Measurements from ENCODE around the gene ARHGAP31. TPM values are rescaled to one million over a fixed set of nuclear protein-coding genes. Genes with fewer than 3 reads are reported as not detected.
"Not testable (repeated sequence)": the region's sequence is repeated elsewhere in the genome, so short reads cannot be mapped to it uniquely, and the experiment has no call there.

Gene ARHGAP31
- total RNA-seq, 1 donor from 2014 or later = 114 TPM

GRCh38 chr3:119330858-119331257 lies 36.7 kb downstream of the ARHGAP31 start:
- no peaks in the 10 kb centered on the region for H3K9me3 Mint-ChIP-seq (ENCODE audit: unreplicated experiment)
- no peak overlapping the region for H3K4me3 Mint-ChIP-seq (ENCODE audit: unreplicated experiment)
- no peak for TF ChIP-seq CTCF (IDR thresholded peaks at IDR 0.05; ENCODE audit: unreplicated experiment)
- peaks cover 42% of the 10 kb centered on the region for H3K36me3 Mint-ChIP-seq (ENCODE audit: low read depth, unreplicated experiment)
- H3K27me3 Mint-ChIP-seq (ENCODE audit: unreplicated experiment) = peaks cover 2% of the 10 kb centered on the region
- DNase-seq (ENCODE audit: low spot score) = no peak
- H3K27ac Mint-ChIP-seq (ENCODE audit: unreplicated experiment) = peak overlapping the region; percentile 7
- peaks cover 67% of the 10 kb centered on the region for H3K4me1 Mint-ChIP-seq (ENCODE audit: unreplicated experiment)

GRCh38 chr3:119331661-119332060 lies 37.5 kb downstream of the ARHGAP31 start:
- Mint-ChIP-seq H3K4me3 (ENCODE audit: unreplicated experiment) (no peak overlapping the region), H3K27ac (ENCODE audit: unreplicated experiment) (no peak overlapping the region), H3K36me3 (ENCODE audit: low read depth, unreplicated experiment) (peaks cover 38% of the 10 kb centered on the region), H3K4me1 (ENCODE audit: unreplicated experiment) (peaks cover 61% of the 10 kb centered on the region), H3K27me3 (ENCODE audit: unreplicated experiment) (peaks cover 2% of the 10 kb centered on the region), H3K9me3 (ENCODE audit: unreplicated experiment) (no peaks in the 10 kb centered on the region)
- no peak for DNase-seq (ENCODE audit: low spot score)
- TF ChIP-seq CTCF (IDR thresholded peaks at IDR 0.05; ENCODE audit: unreplicated experiment) = no peak

GRCh38 chr3:119333773-119334509 lies 39.8 kb downstream of the ARHGAP31 start:
- peaks cover 50% of the 10 kb centered on the region for H3K4me1 Mint-ChIP-seq (ENCODE audit: unreplicated experiment)
- no peak for DNase-seq (ENCODE audit: low spot score)
- peaks cover 2% of the 10 kb centered on the region for H3K27me3 Mint-ChIP-seq (ENCODE audit: unreplicated experiment)
- H3K4me3 Mint-ChIP-seq (ENCODE audit: unreplicated experiment) = no peak overlapping the region
- no peak overlapping the region for H3K27ac Mint-ChIP-seq (ENCODE audit: unreplicated experiment)
- TF ChIP-seq CTCF (IDR thresholded peaks at IDR 0.05; ENCODE audit: unreplicated experiment) = no peak
- no peaks in the 10 kb centered on the region for H3K9me3 Mint-ChIP-seq (ENCODE audit: unreplicated experiment)
- peaks cover 46% of the 10 kb centered on the region for H3K36me3 Mint-ChIP-seq (ENCODE audit: low read depth, unreplicated experiment)

GRCh38 chr3:119336823-119337222 lies 42.6 kb downstream of the ARHGAP31 start:
- peaks cover 2% of the 10 kb centered on the region for H3K27me3 Mint-ChIP-seq (ENCODE audit: unreplicated experiment)

GRCh38 chr3:119337407-119337806 lies 43.2 kb downstream of the ARHGAP31 start:
- H3K4me3 Mint-ChIP-seq (ENCODE audit: unreplicated experiment); H3K9me3 Mint-ChIP-seq (ENCODE audit: unreplicated experiment): not testable (repeated sequence)
- peaks cover 39% of the 10 kb centered on the region for H3K36me3 Mint-ChIP-seq (ENCODE audit: low read depth, unreplicated experiment)

More at GRCh38 chr3:119336823-119337222, 42.6 kb downstream of the ARHGAP31 start:
- no peak for DNase-seq (ENCODE audit: low spot score)
- Mint-ChIP-seq H3K4me1 (ENCODE audit: unreplicated experiment) (peaks cover 43% of the 10 kb centered on the region), H3K27ac (ENCODE audit: unreplicated experiment) (no peak overlapping the region), H3K36me3 (ENCODE audit: low read depth, unreplicated experiment) (peaks cover 40% of the 10 kb centered on the region), H3K9me3 (ENCODE audit: unreplicated experiment) (no peaks in the 10 kb centered on the region), H3K4me3 (ENCODE audit: unreplicated experiment) (peak overlapping the region; percentile 19)
- TF ChIP-seq CTCF (IDR thresholded peaks at IDR 0.05; ENCODE audit: unreplicated experiment) = no peak

More at GRCh38 chr3:119337407-119337806, 43.2 kb downstream of the ARHGAP31 start:
- H3K4me1 Mint-ChIP-seq (ENCODE audit: unreplicated experiment) = peaks cover 41% of the 10 kb centered on the region
- not testable (repeated sequence) for DNase-seq (ENCODE audit: low spot score); H3K27ac Mint-ChIP-seq (ENCODE audit: unreplicated experiment); H3K27me3 Mint-ChIP-seq (ENCODE audit: unreplicated experiment)

All from endothelial cell (in vitro differentiated cells).